Testis (tissue), 3 donors: Measurements from ENCODE around the gene NLGN4X. TPM values are rescaled to one million over a fixed set of nuclear protein-coding genes. Genes with fewer than 3 reads are reported as not detected.

ENCODE experiments used
- DNase-seq: peaks from one replicate; pipeline ENCODE4 v3.0.0-alpha.2; 2019
- H3K27ac ChIP-seq, 2 donors: fragments of 200-600 bp; sonication (generic); one replicate each; pipeline ENCODE4 v1.5.1; 2019
- H3K27me3 ChIP-seq: fragments of 200-600 bp; sonication (generic); one replicate; pipeline ENCODE4 v1.5.1; 2019
- H3K36me3 ChIP-seq: fragments of 200-600 bp; sonication (generic); one replicate; pipeline ENCODE4 v1.5.1; 2017; ENCODE audit warnings: low read depth; ENCODE audit errors: missing control alignments
- H3K4me1 ChIP-seq: fragments of 200-600 bp; sonication (generic); one replicate; pipeline ENCODE4 v1.5.1; 2019
- H3K4me3 ChIP-seq, 2 donors: fragments of 200-600 bp; sonication (generic); one replicate each; pipeline ENCODE4 v1.5.1; 2017 to 2019
- H3K9me3 ChIP-seq: fragments of 200-600 bp; sonication (generic); one replicate; pipeline ENCODE4 v1.5.1; 2017
- POLR2A ChIP-seq: fragments of 450-650 bp; IDR thresholded peaks from one replicate; pipeline ENCODE4 v1.6.1; 2017; ENCODE audit warnings: antibody characterized with exemption, mild to moderate bottlenecking, moderate library complexity
- WGBS, 2 donors: methylation state at CpG; one replicate each; pipeline ENCODE4 v1.1.5; 2018; 5-methylcytosine and 5-hydroxymethylcytosine counted together
- intact Hi-C: fragments of 100-400 bp; cut with DNase I; formaldehyde crosslinking; loops from one replicate; pipeline ENCODE4 v1.15.1; 2023; ENCODE audit warnings: low total_unique reads
- polyA plus RNA-seq: library from polyadenylated mRNA; stranded (reverse); fragments of 350-450 nt; fragmentation: Illumina TruSeq; extraction: RNeasy Lipid Tissue Mini Kit (QIAGEN cat#74804); gene quantifications from one replicate; pipeline ENCODE4 v1.2.3, GENCODE V29; 2014; ENCODE audit warnings: low read depth, low replicate concordance; ENCODE audit not compliant: insufficient read depth
- total RNA-seq, 2 donors: library from RNA; depleted of rRNA; stranded (reverse); fragments of >200 nt; gene quantifications; one replicate each; pipeline ENCODE4 v1.2.3, GENCODE V29; 2016
- TF ChIP-seq, protein P1 (sequence below), 3 experiments: fragments of 450-650 bp in 2 of 3; fragments of 200-600 bp in 1 of 3; sonication (generic) in 1 of 3; IDR thresholded peaks; one replicate each; pipeline ENCODE4 v1.5.1; 2016 to 2019; ENCODE audit warnings: antibody characterized with exemption in 3 of 3, mild to moderate bottlenecking in 2 of 3, moderate library complexity in 1 of 3

NLGN4X gene
- total and polyA plus RNA-seq, 3 donors from 2014 or later = 3.6 to 15.9 (median 10.4) TPM

DNA sequence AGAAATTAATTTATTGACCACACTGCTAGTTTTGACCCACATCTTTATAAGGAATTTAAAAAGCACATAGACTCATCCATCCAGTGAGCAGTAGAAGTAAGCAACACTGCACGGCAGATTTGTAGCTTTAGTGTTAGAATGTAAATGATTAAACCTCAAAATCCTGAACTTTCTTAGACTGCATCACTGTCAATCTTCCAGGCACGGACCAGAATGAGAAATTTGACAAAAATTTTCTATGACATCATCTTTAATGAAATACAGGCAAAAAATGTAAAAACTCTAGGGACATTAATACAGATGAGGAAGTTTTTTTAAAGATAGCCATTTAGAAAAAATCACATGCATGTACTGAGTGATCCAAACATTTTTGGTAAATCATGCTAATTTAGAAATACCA lies 29.2 kb downstream of the NLGN4X start:
- Histone ChIP-seq H3K27me3 (no peaks in the 10 kb centered on the region), H3K4me3 (no peak overlapping the region), H3K27ac (no peak overlapping the region), H3K9me3 (no peaks in the 10 kb centered on the region), H3K4me1 (no peaks in the 10 kb centered on the region), H3K36me3 (no peaks in the 10 kb centered on the region)
- no peak for DNase-seq
- TF ChIP-seq, protein P1, sequence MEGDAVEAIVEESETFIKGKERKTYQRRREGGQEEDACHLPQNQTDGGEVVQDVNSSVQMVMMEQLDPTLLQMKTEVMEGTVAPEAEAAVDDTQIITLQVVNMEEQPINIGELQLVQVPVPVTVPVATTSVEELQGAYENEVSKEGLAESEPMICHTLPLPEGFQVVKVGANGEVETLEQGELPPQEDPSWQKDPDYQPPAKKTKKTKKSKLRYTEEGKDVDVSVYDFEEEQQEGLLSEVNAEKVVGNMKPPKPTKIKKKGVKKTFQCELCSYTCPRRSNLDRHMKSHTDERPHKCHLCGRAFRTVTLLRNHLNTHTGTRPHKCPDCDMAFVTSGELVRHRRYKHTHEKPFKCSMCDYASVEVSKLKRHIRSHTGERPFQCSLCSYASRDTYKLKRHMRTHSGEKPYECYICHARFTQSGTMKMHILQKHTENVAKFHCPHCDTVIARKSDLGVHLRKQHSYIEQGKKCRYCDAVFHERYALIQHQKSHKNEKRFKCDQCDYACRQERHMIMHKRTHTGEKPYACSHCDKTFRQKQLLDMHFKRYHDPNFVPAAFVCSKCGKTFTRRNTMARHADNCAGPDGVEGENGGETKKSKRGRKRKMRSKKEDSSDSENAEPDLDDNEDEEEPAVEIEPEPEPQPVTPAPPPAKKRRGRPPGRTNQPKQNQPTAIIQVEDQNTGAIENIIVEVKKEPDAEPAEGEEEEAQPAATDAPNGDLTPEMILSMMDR (IDR thresholded peaks at IDR 0.05) = no peak
- TF ChIP-seq POLR2A = no peak
- WGBS, 2 donors = 76 to 93% methylated on average over 2 of the region's 2 CpGs
- intact Hi-C loops = no loop called here

DNA sequence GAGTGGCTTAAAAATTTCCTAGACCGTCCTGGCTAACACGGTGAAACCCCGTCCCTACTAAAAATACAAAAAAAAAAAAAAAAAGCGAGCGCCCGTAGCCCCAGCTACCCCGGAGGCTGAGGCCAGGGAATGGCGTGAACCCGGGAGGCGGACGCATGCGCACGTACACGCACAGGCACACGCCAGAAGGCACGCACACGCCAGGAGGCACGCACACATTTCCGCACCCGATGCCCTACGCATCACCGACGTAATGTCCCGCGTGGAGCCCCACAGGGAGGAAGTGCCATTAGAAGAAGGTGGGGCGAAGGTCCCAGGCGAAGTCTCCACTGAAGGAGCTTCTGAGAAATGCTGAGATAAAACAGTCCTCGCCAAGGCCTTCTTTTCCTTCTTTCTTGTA lies 41.4 kb downstream of the NLGN4X start:
- WGBS, 2 donors = 85 to 93% methylated on average over 10 to 28 of the region's 28 CpGs
- Histone ChIP-seq H3K4me3 (peak overlapping the region; percentile 4 to 17), H3K9me3 (no peaks in the 10 kb centered on the region), H3K36me3 (no peaks in the 10 kb centered on the region), H3K27me3 (no peaks in the 10 kb centered on the region), H3K4me1 (no peaks in the 10 kb centered on the region), H3K27ac (no peak overlapping the region)
- intact Hi-C loops = no loop called here
- TF ChIP-seq, protein P1 (IDR thresholded peaks at IDR 0.05) = no peak
- no peak for TF ChIP-seq POLR2A
- DNase-seq = peak; percentile 52

DNA sequence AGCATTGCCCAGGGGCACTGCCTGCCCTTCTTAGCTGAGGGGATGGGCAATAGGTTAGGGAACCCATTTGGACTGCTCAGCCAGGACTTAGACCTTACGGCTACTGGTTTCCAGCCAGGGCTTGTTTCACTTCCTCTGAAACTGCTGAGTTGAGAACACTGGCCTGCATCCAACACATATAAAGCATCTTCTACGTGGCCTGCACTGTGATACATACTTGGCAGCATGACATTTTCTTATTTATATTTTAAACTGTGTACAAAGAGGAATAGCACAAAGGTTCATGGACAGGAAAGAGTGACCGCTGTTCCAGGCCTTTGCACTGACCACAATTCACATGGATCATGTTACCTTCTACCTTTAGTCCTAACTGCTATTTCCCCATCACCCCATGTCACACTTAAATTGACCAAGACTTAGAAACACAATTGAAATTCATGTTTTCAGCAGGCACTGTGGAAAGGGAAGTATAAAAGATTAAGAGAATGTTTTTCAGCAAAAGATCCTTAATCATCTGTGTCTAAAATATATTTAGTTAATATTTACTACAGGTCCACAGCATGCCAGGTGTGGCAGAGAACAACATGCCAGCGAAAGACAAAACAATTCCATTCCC lies 43.7 kb downstream of the NLGN4X start:
- no peaks in the 10 kb centered on the region for H3K36me3 ChIP-seq
- WGBS, 2 donors = 59 to 76% methylated on average over 3 to 4 of the region's 4 CpGs
- no peaks in the 10 kb centered on the region for H3K9me3 ChIP-seq

DNA sequence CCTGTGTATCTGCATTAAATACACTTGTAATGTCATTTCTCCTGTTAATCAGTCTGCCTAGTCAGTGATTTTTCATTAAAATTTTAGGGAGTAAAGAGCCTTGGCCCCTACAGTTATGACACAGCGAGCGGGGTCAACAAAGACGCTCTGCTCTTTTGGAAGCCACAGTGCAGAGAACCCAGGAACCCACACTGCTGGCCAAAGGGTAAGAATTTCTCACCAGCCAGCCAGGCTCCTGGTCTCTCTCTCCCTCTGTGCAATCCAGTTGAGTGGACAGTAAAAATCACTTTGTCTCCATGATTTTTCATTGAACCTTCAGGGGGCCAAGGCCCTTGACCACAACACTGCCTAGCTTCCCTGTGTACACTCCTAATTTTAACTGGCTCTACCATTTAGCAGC lies 52.8 kb downstream of the NLGN4X start:
- Histone ChIP-seq H3K27me3 (no peaks in the 10 kb centered on the region), H3K4me3 (no peak overlapping the region), H3K27ac (no peak overlapping the region), H3K36me3 (no peaks in the 10 kb centered on the region), H3K9me3 (no peaks in the 10 kb centered on the region), H3K4me1 (no peaks in the 10 kb centered on the region)
- DNase-seq = no peak
- no peak for TF ChIP-seq POLR2A
- TF ChIP-seq, protein P1 (IDR thresholded peaks at IDR 0.05) = no peak
- intact Hi-C loops = no loop called here
- WGBS, 2 donors = 85 to 91% methylated on average over 3 of the region's 3 CpGs

More for the DNA sequence above, 43.7 kb downstream of the NLGN4X start:
- H3K27ac ChIP-seq = no peak overlapping the region
- H3K4me3 ChIP-seq = no peak overlapping the region
- no peak for DNase-seq
- no peaks in the 10 kb centered on the region for H3K27me3 ChIP-seq
- intact Hi-C loops = no loop called here
- TF ChIP-seq POLR2A = no peak
- TF ChIP-seq, protein P1 (IDR thresholded peaks at IDR 0.05) = no peak
- H3K4me1 ChIP-seq = no peaks in the 10 kb centered on the region

DNA sequence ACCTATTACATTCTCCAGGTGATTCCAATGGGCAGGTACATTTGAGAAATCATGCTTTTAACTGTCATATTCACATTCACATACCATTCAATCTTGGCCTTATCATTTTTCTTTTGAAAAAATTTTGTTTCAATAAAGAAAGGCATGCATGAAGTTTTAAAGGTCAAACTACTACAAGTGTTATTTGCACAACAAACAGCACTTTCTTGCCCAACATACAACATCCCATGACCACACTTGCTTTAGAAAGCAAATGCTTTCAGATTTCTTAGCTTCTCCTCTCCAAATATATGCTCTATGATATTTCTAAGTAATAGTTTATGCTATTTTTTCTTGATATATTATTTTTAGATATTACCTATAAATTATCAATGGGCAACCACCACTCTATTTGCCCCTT lies 58.2 kb downstream of the NLGN4X start:
- TF ChIP-seq, protein P1 (IDR thresholded peaks at IDR 0.05) = no peak
- TF ChIP-seq POLR2A = no peak
- no peak for DNase-seq
- H3K4me3 ChIP-seq = no peak overlapping the region
- no peaks in the 10 kb centered on the region for H3K4me1 ChIP-seq
- no peaks in the 10 kb centered on the region for H3K27me3 ChIP-seq
- no peaks in the 10 kb centered on the region for H3K36me3 ChIP-seq
- no peak overlapping the region for H3K27ac ChIP-seq
- intact Hi-C loops = no loop called here
- H3K9me3 ChIP-seq = no peaks in the 10 kb centered on the region
